GM21423 (cell line): Measurements from ENCODE around the gene SPATA16.
"Not testable (repeated sequence)": the region's sequence is repeated elsewhere in the genome, so short reads cannot be mapped to it uniquely, and the experiment has no call there.

Source experiments
- ATAC-seq: cut with Tn5 transposase; IDR thresholded peaks from one replicate; pipeline ENCODE4 v1.9.1; 2021; ENCODE audit warnings: mild to moderate bottlenecking, moderate library complexity; ENCODE audit not compliant: unreplicated experiment

SPATA16 gene

DNA sequence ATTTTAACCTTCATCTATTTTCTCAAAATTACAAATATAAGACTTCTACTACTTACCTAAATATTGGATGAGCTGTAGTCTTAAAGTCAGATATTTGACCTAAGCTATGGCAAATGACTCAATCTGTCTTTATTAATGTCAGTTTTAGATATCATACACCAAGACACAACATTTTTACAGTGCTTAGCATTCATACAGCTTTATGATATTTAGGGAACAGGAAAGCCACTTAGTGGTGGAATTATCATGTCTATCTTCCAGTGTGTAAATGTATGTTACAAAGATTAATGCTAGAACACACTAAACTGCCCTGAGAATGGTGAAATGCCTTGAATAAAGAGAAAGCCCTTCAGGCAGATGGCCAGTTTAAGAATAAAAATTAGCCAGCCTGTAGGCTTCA, 135.0 kb downstream of the SPATA16 start:
- no peak for ATAC-seq

DNA sequence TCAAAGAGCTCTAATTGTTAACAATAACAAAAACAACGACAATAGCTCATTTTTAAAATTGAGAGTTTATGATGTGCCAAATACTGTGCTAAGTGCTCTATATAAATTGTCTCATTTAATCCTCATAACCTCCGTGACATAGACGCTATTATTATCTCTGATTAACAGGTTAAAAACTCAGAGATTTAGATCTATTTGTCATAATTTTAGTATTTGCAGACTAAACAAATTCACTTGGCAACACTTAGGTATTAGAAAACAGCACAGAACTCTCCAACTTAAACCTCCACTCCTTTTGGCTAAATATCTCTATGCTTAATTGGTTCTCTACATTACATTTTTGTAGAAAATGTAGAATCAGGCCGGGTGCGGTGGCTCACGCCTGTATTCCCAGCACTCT, 136.4 kb downstream of the SPATA16 start:
- no peak for ATAC-seq

DNA sequence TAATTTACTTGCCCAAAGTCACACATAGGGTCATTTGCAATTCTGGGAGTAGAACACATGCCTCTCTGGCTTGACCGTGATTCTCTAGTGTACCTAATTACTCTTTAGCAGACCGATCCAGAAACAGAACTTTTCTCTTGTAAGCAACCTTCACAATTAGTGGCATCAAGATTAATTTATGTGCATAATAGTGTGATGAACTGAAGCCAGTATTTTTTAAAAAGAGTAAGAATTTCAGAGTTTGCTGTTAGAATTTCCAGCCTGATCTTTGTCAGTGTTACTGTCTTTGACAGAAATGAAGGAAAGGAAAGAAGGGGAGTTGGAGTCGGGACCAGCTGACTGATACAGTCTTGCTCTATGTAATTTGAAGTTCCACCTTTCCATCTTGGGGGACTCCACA, 137.1 kb downstream of the SPATA16 start:
- no peak for ATAC-seq

DNA sequence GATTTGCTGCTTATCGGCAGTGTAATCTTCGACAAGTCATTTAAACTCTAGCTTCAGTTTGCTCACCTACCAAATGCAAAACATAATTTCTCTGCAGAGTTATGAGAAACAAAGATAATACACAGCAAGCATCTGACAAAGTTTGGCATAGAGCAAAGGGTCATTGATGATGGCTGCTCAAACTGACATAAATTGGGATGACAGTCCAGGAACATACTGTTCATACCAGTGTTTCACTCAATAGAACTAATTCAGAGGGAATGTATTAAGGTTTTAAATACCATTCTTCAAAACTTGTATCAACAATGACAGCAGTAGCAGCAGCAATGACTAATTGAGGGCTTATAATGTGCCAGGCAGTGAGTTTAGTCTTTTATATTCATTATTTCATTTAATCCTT, 137.6 kb downstream of the SPATA16 start:
- no peak for ATAC-seq

DNA sequence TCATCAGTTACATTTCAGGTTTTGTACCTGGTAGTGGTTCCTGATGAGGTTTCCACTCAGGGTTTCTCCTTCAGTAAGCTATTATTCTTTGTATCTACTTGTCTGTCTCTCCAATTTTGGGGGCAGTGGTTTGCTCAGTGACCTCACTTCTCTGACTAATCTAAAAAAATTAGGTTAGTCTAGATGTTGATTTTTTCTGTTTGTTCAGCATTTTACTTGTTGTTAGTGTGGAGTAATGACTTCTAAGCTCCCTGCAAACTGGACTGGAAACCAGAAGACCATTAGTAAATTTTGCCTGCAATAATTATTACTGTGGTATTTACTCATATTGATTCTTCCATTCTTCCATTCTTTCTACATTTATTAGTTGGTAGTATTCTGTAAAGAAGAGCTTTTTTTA, 139.4 kb downstream of the SPATA16 start:
- ATAC-seq: no peak

DNA sequence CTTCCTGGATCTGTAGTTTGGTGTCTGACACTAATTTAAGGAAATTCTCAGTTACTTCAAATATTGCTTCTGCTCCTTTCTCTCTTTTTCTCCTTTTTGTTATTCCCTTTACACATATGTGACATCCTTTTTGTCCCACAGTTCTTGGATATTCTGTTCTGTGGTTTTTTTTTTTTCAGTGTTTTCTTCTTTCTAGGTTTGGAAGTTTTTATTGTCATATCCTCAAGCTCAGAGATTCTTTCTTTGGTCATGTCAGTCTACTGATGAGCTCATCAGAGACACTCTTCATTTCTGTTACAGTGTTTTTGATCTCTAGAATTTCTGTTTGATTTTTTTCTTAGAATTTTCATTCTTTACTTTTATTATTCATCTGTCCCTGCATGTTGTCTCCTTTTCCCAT, 140.5 kb downstream of the SPATA16 start:
- ATAC-seq: no peak

DNA sequence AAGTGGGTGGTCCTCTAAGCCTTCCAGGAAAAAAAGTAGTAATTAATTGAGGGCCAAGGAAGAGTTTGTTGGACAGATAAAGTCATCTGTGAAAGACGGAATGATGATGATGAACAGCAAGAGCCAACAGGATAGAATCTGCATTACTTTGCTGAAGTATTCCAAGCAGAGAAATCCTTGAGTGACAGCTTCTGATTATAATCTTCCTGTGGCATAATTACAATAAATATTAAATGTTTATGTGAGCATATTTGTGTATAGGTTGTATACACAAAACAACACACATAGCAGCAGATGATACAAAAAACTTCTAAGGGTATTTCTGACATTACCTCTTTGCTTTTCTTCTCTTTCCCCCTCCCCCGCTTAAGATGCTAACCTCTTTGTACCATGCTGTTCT, 147.6 kb downstream of the SPATA16 start:
- ATAC-seq: no peak

DNA sequence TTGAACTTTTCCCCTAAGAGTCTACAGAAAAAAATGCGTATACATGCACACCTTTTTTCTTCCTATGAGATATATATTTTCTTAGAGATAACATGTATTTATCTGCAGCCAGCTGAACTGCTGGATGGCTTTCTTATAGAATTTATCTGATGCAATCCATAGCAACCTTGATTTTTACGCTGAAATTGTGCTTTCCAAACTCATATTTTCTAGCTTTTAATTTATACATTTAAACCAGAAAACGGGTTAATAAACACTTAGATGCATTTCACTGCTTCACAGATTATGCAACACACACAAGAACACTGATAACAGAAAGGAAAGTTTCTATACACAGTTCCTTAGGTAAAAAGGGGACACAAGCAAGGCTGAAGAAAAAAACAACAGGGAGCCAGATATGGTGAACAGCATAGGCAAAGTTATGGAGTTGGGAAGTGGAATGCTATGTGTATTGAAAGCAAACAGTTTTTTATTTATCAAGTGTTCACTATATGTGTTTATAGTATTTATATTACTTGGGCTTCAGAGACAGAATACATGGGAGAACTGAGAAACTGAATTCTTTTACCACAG, 149.5 kb downstream of the SPATA16 start:
- ATAC-seq: no peak

DNA sequence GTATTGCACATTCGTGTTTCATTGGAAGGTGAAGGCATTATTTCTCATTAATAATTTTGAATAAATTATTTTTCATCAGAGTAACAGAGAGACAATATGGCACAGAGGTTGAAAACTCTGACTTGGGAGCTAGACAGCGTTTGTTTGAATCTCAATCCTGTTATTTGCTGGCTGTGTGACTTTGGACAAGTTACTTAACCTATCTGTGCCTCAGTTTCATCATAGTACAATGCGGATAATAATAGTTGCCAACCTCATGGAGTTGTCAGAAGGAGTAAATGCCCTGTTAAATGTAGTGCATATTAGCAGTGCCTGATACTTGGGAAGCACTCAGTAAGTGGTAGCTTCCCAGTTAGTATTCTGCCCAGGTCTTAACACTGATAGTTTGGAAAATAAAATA, 151.7 kb downstream of the SPATA16 start:
- ATAC-seq: no peak

DNA sequence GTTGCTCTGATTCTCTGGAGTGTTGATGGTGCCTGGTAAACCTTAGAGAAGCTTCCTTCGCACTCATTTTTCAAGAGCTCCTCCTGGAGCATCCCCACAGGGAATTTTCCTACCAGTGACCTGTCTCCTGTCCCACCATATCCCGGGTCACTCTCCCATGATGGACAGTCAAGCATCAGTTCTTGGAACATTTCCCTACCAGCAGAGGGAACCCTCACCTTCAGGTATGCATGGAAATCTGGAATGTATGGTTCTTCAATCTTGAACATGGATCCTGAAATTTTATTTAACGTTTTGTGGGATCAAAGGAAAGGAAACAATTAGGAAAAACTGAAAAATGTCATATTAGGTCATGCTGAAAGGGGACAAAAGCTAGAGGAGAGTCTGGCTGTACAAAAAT, 153.8 kb downstream of the SPATA16 start:
- ATAC-seq: no peak

DNA sequence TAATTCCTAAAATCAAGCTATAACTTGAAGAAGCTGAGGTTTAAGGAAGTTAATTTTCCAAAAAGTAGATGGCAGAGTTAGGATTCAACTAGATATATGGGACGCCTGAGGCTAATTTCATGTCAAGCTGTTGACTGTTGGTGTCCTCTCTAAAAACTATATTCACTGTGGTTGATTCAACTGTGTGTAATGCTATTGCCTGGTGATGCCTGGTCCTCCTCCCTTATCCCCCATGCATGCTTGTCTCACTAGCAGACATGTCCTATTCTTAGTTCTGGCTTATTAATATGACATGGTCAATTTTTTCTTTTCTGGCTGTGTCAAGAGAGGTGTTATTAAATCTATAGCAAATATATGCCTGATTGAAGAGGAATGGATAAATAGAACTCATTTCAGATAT, 156.1 kb downstream of the SPATA16 start:
- ATAC-seq: no peak

DNA sequence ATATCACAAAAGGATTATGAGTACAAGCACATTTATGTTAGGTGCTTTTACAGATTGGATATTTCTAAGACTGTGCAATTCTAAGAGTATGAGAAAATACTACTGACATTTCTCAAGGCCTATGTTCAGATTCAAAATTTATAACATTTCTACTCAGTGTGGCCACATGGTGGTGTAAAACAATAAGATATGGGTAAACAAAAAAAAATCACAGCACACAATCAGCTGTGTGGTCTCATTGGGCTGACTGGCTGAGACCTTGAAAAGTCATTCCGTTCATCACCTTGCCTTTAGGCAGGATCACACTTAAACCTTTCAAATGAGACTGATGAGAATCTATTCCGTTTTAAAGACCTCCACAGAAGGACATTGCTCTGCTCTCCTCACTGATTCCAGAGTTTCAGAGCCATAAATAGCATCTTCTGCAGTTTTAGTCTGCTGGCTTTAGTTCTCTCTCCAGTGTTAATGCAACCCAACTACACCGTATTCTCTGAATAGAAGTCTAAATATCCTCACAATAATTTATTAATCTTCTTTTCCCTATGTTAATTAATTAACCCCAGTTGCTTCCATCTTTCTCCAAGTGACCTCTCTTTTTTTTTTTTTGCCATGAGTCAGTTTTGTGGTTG, 158.2 kb downstream of the SPATA16 start:
- ATAC-seq: no peak

DNA sequence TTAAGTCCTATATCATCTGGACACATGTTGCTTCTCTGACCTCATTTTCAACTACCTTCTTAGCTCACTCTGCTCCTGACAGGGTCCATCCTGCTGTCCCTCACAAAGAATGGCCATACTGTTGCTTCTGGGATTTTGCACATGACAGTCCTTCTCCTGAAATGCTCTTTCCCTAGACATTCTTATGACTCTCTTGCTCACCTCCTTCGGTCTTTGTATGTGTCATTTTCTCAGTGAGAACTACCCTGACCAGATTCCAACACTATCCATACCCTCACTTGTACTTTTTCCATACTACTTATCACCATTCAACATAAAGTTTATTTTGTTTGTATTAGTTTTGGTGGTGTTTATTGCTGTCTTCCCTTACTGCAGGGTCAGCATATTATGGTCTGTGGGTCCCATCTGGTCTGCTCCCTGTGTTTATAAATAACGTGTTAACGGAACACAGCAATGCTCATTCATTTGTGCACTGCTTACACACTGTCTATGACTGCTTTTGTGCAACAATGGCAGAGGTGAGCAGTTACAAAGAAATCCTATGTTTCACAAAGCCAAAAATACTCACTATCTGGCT, 159.5 kb downstream of the SPATA16 start:
- ATAC-seq: no peak

DNA sequence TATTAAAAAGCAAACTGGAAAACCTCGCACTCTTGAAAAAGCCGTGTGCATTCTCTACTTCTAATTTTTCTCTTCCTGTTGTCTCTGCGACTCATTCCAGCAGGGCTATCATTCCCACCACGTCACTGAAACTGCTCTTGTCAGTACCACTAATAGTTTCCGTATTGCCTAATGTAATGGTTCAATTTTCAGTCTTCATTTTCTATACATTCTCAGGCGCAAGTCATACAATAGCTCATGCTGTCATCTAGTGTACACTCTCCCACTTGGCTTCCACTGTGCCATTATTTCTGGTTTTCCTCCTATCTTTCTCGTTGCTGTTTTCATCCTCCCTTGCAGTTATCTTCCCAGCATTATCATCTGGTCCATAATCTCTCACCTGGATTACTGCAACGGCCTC, 160.2 kb downstream of the SPATA16 start:
- no peak for ATAC-seq

DNA sequence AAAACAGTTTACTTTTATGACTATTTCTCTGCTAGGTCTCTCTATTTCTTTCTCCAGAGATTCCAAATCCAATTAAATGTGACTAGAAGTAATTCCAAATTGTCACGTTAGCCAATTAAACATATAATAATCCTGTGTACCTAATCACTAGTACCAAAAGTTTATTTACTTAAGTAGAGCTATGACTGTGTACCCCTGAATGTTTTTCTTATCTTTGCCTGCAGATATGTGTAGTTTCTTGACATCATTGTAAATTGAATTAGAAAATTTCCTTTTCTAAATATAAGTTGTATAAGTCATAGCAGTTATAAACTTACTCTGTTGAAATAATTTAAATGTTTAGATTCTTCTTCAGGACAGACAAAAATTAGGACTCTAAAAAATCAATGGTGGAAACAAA, 163.3 kb downstream of the SPATA16 start:
- no peak for ATAC-seq

DNA sequence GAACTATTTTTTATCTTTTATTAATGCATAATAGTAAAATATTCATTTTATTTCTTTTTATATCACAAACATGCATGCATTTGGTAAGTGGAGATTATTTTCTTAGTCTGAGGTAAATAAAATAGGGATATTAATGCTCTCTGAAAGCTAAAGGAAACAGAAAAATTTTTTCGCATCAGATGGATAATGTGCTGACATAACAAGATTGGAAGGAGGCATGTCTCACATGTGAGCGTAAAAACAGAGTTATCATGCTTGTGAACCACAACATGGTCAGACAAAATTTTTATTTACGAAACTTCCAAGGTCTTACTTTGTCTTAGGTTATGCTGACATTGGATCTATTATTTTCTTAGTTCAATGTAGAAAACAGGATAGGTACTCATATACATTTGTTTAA, 166.1 kb downstream of the SPATA16 start:
- ATAC-seq: no peak

DNA sequence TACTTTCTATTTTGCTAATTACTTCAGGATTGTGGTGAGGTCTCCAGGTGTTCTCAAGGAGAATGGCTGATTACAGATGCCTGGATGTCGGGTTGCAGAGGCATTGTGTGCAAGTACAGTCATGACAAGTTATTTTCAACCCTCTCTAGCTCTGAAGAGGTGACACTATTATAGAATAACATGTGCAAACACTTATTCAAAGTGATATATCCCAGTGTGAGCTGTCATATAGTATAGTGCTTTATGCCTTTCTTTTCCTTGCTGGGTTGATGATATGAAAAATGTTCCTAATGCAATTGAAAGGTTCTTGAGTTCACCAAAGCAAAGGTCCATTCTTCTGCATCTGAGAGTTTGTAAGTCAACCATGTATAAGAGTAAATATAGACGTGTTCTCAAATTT, 167.2 kb downstream of the SPATA16 start:
- no peak for ATAC-seq

DNA sequence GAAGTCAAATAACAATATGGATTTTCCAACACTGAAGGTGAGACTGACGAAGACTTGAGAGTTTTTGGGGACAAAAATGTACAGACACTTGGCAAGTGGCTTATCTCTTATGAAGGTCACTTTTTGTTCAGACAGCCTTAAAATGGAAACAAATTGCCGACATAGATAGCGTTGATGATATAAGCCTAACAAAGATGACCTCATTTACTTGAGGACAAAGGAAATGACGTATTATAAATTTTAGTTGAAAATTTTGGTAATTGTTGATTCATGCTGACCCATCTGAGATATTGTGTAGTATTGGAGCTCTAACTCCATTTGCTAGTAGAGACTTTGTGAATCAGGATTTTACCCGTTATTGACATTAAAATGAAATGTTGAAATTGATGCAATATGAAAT, 168.3 kb downstream of the SPATA16 start:
- no peak for ATAC-seq

DNA sequence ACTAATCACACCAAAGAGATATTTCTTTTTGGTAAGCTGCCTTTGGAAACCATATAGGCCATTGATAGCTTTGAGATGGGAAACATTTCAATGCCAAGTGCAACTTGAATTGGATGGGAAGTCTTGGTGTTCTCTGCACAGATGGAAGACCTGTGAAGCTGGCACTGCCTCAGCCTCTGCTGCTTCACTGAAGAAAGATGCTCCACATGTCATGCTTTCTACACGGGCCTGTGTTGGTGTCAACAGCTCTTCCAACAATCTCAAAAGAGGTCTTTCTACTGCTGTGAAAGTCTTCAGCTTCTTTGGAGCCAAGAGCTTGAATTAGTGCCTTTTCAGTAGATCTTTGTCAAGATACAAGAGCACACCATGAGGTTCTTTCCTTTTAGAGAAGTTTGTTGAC, 169.0 kb downstream of the SPATA16 start:
- no peak for ATAC-seq

DNA sequence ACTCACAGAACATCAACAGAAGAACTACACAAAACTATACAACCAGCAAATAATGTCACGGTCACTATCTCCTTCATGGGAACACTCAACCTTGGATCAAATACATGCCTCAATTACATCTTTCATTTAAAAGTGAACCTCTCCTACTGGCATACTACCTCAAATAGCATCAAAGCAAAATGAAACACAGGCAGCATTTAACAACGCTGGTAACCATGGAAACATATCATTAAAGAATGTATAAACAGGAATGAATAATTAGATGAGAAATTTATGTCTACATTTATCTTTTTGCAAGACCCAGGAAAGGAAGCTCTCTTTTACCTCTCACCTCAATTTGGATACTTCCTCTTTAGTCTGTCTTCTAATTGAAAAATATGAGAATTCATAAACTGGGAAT, 172.4 kb downstream of the SPATA16 start:
- no peak for ATAC-seq

DNA sequence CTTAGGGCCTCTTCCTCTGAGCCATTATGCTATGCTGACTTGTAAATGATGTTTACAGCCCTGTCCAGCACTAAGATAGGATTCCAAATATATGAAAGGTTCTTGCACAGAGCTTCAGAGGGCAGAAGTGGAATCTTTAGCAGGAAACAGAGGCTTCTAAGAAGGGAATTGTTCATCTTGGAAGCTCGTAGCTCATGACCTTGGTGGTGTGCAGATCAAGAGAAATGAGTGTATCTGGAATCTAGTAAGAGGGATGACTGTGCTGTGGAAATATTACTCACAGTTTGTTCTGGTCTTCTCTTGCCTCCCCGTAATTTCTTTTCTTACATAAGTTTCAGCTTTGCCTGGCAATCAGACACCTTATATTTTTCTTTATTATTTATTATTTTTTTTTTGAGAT, 175.8 kb downstream of the SPATA16 start:
- ATAC-seq: no peak

DNA sequence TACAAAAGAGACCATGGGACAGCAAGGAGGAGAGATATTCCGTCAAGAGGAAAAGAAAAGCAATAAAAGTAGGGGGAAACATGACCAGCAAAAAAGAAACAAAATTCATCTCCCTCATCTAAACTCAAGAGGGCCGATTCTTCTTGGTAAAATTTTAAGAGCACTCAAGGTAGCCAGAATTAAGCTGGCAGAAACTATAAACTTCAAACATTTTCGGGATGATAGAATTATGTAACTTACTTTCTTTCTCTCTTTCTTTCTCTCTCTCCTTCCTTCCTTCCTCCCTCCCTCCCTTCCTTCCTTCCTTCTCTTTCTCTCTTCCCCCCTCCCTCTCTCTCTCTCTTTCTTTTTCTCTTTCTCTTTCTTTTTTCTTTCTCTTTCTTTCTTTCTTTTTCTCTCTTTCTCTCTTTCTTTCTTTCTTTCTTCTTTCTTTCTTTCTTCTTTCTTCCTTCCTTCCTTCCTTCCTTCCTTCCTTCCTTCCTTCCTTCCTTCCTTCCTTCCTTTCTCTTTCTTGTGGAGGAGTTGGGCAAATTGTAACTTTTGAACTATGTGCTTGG, 180.3 kb downstream of the SPATA16 start:
- ATAC-seq: not testable (repeated sequence)

DNA sequence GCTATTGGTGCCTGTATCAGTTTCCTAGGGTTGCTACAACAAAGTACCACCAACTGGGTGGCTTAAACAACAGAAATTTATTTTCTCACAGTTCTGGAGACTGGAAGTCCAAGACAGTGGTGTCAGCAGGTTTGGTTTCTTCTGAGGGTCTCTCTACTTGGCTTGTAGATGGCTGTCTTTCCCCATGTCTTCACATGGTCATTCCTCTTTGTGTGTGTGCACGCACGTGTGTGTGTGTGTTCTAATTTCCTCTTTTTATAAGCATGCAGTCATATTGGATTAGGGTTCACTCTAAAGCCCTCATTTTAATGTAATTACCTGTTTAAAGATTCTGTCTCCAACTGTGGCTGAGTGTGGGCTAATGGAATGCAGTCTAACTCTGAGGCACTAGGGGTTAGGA, 182.5 kb downstream of the SPATA16 start:
- no peak for ATAC-seq
